GM12878 (cell line): ENCODE measurements around the gene PCYOX1L. TPM values are rescaled to one million over a fixed set of nuclear protein-coding genes. Genes with fewer than 3 reads are reported as not detected.

Source experiments
- CBX5 ChIP-seq: sonication (generic); IDR thresholded peaks from 2 replicates; pipeline ENCODE4 v1.6.1; 2016; ENCODE audit warnings: low read depth, moderate library complexity, mild to moderate bottlenecking, inconsistent platforms
- JUND ChIP-seq: IDR thresholded peaks from 2 replicates; pipeline ENCODE4 v1.6.1; 2012; ENCODE audit warnings: low read depth, mild to moderate bottlenecking, low read length, improper control_type of control experiment, moderate library complexity
- NR2C2 ChIP-seq: IDR thresholded peaks from 2 replicates; pipeline ENCODE4 v1.6.1; 2011; ENCODE audit warnings: borderline replicate concordance, low read depth; ENCODE audit not compliant: control insufficient read depth, insufficient read length
- YY1 ChIP-seq: IDR thresholded peaks from 2 replicates; pipeline ENCODE4 v1.6.1; 2011; ENCODE audit warnings: low read depth, mild to moderate bottlenecking, low read length
- ZBED1 ChIP-seq: IDR thresholded peaks from 2 replicates; pipeline ENCODE4 v1.6.1; 2016; ENCODE audit warnings: borderline replicate concordance
- ZNF274 ChIP-seq: IDR thresholded peaks from one replicate; pipeline ENCODE4 v1.8.0; 2011; ENCODE audit not compliant: insufficient read length, insufficient read depth
- polyA plus RNA-seq, 11 experiments: library from polyadenylated mRNA; depleted of rRNA in 4 of 11; unstranded in 6 of 11; stranded (reverse) in 5 of 11; fragments of >200 nt; fragmentation: Nextera tagmentation in 4 of 11; fragmentation: Illumina TruSeq in 1 of 11; extraction: Ambion mirVana in 4 of 11; extraction: Trizol in 1 of 11; gene quantifications; 1 replicate in 1 of 11; 2 replicates in 10 of 11; pipeline versions ENCODE4 v1.2.1 to v1.2.3, GENCODE V29; 2011 to 2016; ENCODE audit warnings: inconsistent platforms in 2 of 11, missing spikeins in 2 of 11, low read depth in 1 of 11
- total RNA-seq, 4 experiments: library from RNA; depleted of rRNA in 3 of 4; stranded (reverse); fragments of >200 nt in 3 of 4; fragmentation: Illumina TruSeq in 1 of 4; extraction: Trizol in 1 of 4; gene quantifications; 2 replicates each; pipeline versions ENCODE4 v1.2.1 to v1.2.3, GENCODE V29; 2013 to 2021
- TF ChIP-seq, protein P1 (sequence below): IDR thresholded peaks from 2 replicates; pipeline ENCODE4 v1.6.1; 2012; ENCODE audit warnings: improper control_type of control experiment, low read depth, low read length; ENCODE audit not compliant: insufficient replicate concordance

Gene PCYOX1L
- total and polyA plus RNA-seq, 10 of the 15 experiments (the other 5 are each of a cell fraction or from before 2014, with no cell fraction given) = 2.9 to 17.0 (median 12.9) TPM

DNA sequence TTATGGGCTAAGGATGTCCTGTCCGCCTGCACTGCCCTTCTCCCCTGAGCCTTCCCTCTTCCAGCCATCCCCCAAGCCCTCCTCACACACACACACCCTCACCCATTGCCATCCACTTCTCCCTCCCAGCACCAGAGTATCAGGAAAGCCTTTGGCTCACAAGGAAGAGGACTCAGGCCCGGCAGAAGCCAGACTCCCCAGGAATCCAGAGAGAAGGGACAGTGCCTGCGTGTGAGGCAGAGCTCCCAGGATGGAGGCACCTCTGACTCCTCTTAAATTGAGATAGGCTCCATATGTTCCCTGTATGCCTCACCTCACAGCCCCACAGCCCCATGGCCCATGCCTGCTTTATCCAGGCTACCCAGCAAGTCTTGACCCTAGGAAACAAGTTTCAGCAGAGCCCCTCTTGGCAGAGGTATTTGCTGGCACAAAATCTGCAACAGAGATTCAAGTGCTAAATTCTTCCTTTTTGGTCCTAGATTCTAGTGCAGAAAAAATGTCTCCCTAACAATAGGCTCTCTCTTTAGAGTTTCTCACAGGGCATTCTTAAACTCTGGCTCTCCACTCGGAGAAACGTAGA lies 20.5 kb downstream of the PCYOX1L start (continued):
- TF ChIP-seq, protein P1, sequence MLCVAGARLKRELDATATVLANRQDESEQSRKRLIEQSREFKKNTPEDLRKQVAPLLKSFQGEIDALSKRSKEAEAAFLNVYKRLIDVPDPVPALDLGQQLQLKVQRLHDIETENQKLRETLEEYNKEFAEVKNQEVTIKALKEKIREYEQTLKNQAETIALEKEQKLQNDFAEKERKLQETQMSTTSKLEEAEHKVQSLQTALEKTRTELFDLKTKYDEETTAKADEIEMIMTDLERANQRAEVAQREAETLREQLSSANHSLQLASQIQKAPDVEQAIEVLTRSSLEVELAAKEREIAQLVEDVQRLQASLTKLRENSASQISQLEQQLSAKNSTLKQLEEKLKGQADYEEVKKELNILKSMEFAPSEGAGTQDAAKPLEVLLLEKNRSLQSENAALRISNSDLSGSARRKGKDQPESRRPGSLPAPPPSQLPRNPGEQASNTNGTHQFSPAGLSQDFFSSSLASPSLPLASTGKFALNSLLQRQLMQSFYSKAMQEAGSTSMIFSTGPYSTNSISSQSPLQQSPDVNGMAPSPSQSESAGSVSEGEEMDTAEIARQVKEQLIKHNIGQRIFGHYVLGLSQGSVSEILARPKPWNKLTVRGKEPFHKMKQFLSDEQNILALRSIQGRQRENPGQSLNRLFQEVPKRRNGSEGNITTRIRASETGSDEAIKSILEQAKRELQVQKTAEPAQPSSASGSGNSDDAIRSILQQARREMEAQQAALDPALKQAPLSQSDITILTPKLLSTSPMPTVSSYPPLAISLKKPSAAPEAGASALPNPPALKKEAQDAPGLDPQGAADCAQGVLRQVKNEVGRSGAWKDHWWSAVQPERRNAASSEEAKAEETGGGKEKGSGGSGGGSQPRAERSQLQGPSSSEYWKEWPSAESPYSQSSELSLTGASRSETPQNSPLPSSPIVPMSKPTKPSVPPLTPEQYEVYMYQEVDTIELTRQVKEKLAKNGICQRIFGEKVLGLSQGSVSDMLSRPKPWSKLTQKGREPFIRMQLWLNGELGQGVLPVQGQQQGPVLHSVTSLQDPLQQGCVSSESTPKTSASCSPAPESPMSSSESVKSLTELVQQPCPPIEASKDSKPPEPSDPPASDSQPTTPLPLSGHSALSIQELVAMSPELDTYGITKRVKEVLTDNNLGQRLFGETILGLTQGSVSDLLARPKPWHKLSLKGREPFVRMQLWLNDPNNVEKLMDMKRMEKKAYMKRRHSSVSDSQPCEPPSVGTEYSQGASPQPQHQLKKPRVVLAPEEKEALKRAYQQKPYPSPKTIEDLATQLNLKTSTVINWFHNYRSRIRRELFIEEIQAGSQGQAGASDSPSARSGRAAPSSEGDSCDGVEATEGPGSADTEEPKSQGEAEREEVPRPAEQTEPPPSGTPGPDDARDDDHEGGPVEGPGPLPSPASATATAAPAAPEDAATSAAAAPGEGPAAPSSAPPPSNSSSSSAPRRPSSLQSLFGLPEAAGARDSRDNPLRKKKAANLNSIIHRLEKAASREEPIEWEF = no peak
- no peak for TF ChIP-seq CBX5
- no peak for TF ChIP-seq NR2C2
- TF ChIP-seq ZBED1 = no peak
- no peak for TF ChIP-seq ZNF274
- TF ChIP-seq YY1 = no peak
- no peak for TF ChIP-seq JUND
